Medulla oblongata (tissue), 1 donor: Measurements from ENCODE around the gene PCDH18.

Experiments used
- DNase-seq: peaks from one replicate; pipeline ENCODE4 v3.0.0-alpha.2; 2015; ENCODE audit errors: extremely low spot score

PCDH18 gene

GRCh38 chr4:137471895-137472294, 60.4 kb downstream of the PCDH18 start:
- no peak for DNase-seq

- no peak for DNase-seq
Measured at GRCh38 chr4:137471461-137471860, 60.8 kb downstream of the PCDH18 start.

- no peak for DNase-seq
Measured at GRCh38 chr4:137470806-137471205, 61.5 kb downstream of the PCDH18 start.
